Measurements from ENCODE around the gene BACE1.

GRCh38 chr11:117305145-117305544 is 10.9 kb downstream of the BACE1 start:
- no peak for TF ChIP-seq EZH2 (IDR thresholded peaks at IDR 0.05; ENCODE audit: insufficient read depth, poor library complexity, severe bottlenecking)
- TF ChIP-seq EZH2phosphoT487 (IDR thresholded peaks at IDR 0.05; ENCODE audit: insufficient read depth, low read depth), result no peak
